IMR-90 (cell line): Measurements from ENCODE around the gene JAKMIP1.

Source experiments
- CEBPB ChIP-seq: IDR thresholded peaks from 2 replicates; pipeline ENCODE4 v1.6.1; 2012; ENCODE audit warnings: low read depth, low read length, improper control_type of control experiment
- CHD1 ChIP-seq: IDR thresholded peaks from 2 replicates; pipeline ENCODE4 v1.6.1; 2012; ENCODE audit warnings: low read depth, low read length, improper control_type of control experiment
- FOS ChIP-seq: fragments of 150-350 bp; IDR thresholded peaks from 2 replicates; pipeline ENCODE4 v1.6.1; 2016; ENCODE audit warnings: low read depth, low read length
- MAFK ChIP-seq: IDR thresholded peaks from 2 replicates; pipeline ENCODE4 v1.6.1; 2012; ENCODE audit warnings: low read depth, low read length, improper control_type of control experiment
- MAZ ChIP-seq: IDR thresholded peaks from 2 replicates; pipeline ENCODE4 v1.6.1; 2012; ENCODE audit warnings: low read depth, mild to moderate bottlenecking, low read length, improper control_type of control experiment, moderate library complexity, borderline replicate concordance
- POLR2A ChIP-seq: IDR thresholded peaks from 2 replicates; pipeline ENCODE4 v1.6.1; 2012; ENCODE audit warnings: mild to moderate bottlenecking, low read depth, low read length
- RFX5 ChIP-seq: IDR thresholded peaks from 2 replicates; pipeline ENCODE4 v1.8.0; 2012; ENCODE audit warnings: low read depth, mild to moderate bottlenecking, low read length, moderate library complexity
- TF ChIP-seq, protein P1 (sequence below): conservative IDR thresholded peaks from 2 replicates; pipeline ENCODE4 v1.5.1; 2012; ENCODE audit warnings: mild to moderate bottlenecking, low read depth, low read length, improper control_type of control experiment
- TF ChIP-seq, protein P2 (sequence below): fragments of 150-350 bp; IDR thresholded peaks from 2 replicates; pipeline ENCODE4 v1.6.1; 2017; ENCODE audit warnings: mild to moderate bottlenecking, antibody characterized with exemption, low read length, low read depth
- TF ChIP-seq, protein P3 (sequence below): fragments of 150-350 bp; IDR thresholded peaks from 2 replicates; pipeline ENCODE4 v1.6.1; 2016; ENCODE audit warnings: low read depth, mild to moderate bottlenecking, low read length, moderate library complexity, borderline replicate concordance

DNA sequence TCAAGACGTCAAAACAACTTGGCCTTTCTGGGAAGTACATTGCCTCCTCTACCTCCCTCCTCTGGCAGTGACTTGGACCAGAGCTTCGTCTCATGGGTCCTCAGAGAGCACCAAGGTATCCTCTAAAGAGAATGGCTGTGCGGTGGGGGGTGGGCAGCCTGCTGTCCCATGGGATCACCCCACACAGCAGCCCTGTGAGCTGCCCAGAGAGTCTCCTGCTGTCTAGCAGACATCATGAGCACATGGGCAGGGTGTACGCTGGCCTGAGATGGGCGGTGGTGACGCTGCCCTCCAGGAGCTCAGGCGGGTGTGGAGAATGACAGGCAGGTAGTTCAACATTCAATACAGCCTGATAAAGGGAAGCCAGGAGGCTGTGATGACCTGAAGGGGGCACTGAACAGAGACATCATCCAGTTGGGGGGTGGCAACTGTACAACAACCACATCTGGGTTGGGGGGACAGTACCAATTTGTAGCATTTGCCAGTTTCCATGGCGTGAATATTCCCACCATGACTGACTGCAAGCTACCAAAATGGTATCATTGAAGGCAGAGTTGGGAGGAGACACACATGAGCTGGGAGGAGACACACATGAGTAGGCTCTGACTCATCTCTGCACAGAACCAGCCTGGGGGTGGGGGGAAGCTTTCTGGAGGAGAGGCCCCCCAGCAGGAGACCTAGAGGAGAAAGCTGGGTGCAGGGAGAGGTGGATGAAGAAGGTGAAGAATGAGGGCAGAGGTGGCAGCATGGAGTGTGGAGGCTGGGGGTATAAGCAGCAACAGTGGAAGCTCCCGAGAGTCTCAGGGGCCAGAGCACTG lies 218.0 kb downstream of the JAKMIP1 start:
- TF ChIP-seq, protein P1, sequence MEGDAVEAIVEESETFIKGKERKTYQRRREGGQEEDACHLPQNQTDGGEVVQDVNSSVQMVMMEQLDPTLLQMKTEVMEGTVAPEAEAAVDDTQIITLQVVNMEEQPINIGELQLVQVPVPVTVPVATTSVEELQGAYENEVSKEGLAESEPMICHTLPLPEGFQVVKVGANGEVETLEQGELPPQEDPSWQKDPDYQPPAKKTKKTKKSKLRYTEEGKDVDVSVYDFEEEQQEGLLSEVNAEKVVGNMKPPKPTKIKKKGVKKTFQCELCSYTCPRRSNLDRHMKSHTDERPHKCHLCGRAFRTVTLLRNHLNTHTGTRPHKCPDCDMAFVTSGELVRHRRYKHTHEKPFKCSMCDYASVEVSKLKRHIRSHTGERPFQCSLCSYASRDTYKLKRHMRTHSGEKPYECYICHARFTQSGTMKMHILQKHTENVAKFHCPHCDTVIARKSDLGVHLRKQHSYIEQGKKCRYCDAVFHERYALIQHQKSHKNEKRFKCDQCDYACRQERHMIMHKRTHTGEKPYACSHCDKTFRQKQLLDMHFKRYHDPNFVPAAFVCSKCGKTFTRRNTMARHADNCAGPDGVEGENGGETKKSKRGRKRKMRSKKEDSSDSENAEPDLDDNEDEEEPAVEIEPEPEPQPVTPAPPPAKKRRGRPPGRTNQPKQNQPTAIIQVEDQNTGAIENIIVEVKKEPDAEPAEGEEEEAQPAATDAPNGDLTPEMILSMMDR: no peak
- no peak for TF ChIP-seq RFX5
- TF ChIP-seq, protein P2, sequence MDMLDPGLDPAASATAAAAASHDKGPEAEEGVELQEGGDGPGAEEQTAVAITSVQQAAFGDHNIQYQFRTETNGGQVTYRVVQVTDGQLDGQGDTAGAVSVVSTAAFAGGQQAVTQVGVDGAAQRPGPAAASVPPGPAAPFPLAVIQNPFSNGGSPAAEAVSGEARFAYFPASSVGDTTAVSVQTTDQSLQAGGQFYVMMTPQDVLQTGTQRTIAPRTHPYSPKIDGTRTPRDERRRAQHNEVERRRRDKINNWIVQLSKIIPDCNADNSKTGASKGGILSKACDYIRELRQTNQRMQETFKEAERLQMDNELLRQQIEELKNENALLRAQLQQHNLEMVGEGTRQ: no peak
- TF ChIP-seq MAFK: no peak
- no peak for TF ChIP-seq CHD1
- no peak for TF ChIP-seq POLR2A
- no peak for TF ChIP-seq FOS
- no peak for TF ChIP-seq CEBPB
- TF ChIP-seq MAZ: no peak
- TF ChIP-seq, protein P3, sequence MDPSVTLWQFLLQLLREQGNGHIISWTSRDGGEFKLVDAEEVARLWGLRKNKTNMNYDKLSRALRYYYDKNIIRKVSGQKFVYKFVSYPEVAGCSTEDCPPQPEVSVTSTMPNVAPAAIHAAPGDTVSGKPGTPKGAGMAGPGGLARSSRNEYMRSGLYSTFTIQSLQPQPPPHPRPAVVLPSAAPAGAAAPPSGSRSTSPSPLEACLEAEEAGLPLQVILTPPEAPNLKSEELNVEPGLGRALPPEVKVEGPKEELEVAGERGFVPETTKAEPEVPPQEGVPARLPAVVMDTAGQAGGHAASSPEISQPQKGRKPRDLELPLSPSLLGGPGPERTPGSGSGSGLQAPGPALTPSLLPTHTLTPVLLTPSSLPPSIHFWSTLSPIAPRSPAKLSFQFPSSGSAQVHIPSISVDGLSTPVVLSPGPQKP: no peak
